T-helper 17 cell (primary cell): ENCODE measurements around the gene CNGA2. TPM values are rescaled to one million over a fixed set of nuclear protein-coding genes. Genes with fewer than 3 reads are reported as not detected.

Source experiments
- ATAC-seq: fragments of 150-1000 bp; cut with Tn5 transposase; 2 replicates; pipeline ENCODE4 v1.10.0; 2021; ENCODE audit warnings: mild to moderate bottlenecking, moderate library complexity
- DNase-seq, 3 donors: peaks; one replicate each; pipeline versions ENCODE4 v3.0.0 to v3.0.0-alpha.2; 2020 to 2021
- H3K9me3 ChIP-seq: one replicate; pipeline ENCODE4 v1.7.0; 2013; ENCODE audit warnings: low read length, mild to moderate bottlenecking; ENCODE audit not compliant: control insufficient read depth, poor library complexity, severe bottlenecking
- H3K27ac Mint-ChIP-seq: one replicate; pipeline ENCODE4 v1.8.0; 2022; ENCODE audit warnings: mild to moderate bottlenecking, moderate library complexity, mixed read lengths
- H3K27me3 Mint-ChIP-seq: one replicate; pipeline ENCODE4 v1.8.0; 2022; ENCODE audit warnings: mixed read lengths
- H3K36me3 Mint-ChIP-seq: one replicate; pipeline ENCODE4 v1.8.0; 2022; ENCODE audit warnings: low read depth, mixed read lengths
- H3K4me1 Mint-ChIP-seq: one replicate; pipeline ENCODE4 v1.8.0; 2022; ENCODE audit warnings: mild to moderate bottlenecking, mixed read lengths
- H3K4me3 Mint-ChIP-seq: one replicate; pipeline ENCODE4 v1.8.0; 2022; ENCODE audit warnings: mild to moderate bottlenecking, moderate library complexity, mixed read lengths
- total RNA-seq, 4 donors: library from RNA in 2 of 4; stranded (reverse) in 2 of 4; gene quantifications; one replicate each; pipeline ENCODE4 v1.2.3 and lab custom pipeline; 2022 to 2026

Gene CNGA2
- total RNA-seq, 2 donors from 2014 or later, result not detected

GRCh38 chrX:151773434-151773833 lies 38.9 kb downstream of the CNGA2 start:
- H3K36me3 Mint-ChIP-seq, result no peaks in the 10 kb centered on the region
- H3K27me3 Mint-ChIP-seq, result no peaks in the 10 kb centered on the region
- H3K27ac Mint-ChIP-seq, result no peak overlapping the region
- H3K4me3 Mint-ChIP-seq, result no peak overlapping the region
- no peaks in the 10 kb centered on the region for H3K4me1 Mint-ChIP-seq
- DNase-seq (no peak), ATAC-seq (no peak)
- H3K9me3 ChIP-seq, result no peaks in the 10 kb centered on the region

GRCh38 chrX:151774421-151774820 lies 39.9 kb downstream of the CNGA2 start:
- no peak overlapping the region for H3K4me3 Mint-ChIP-seq
- no peaks in the 10 kb centered on the region for H3K9me3 ChIP-seq
- H3K27ac Mint-ChIP-seq, result no peak overlapping the region
- no peaks in the 10 kb centered on the region for H3K36me3 Mint-ChIP-seq
- ATAC-seq, result no peak
- no peak for DNase-seq
- no peaks in the 10 kb centered on the region for H3K27me3 Mint-ChIP-seq
- no peaks in the 10 kb centered on the region for H3K4me1 Mint-ChIP-seq

- DNase-seq, result no peak
- Mint-ChIP-seq H3K36me3 (no peaks in the 10 kb centered on the region), H3K27ac (no peak overlapping the region), H3K27me3 (no peaks in the 10 kb centered on the region), H3K4me3 (no peak overlapping the region), H3K4me1 (no peaks in the 10 kb centered on the region)
- no peaks in the 10 kb centered on the region for H3K9me3 ChIP-seq
- no peak for ATAC-seq
These were observed 41.7 kb downstream of the CNGA2 start for GRCh38 chrX:151776181-151776731.

GRCh38 chrX:151776936-151777335 lies 42.4 kb downstream of the CNGA2 start:
- H3K4me3 Mint-ChIP-seq, result no peak overlapping the region
- H3K27ac Mint-ChIP-seq, result no peak overlapping the region
- ATAC-seq, result no peak
- H3K36me3 Mint-ChIP-seq, result no peaks in the 10 kb centered on the region
- H3K27me3 Mint-ChIP-seq, result no peaks in the 10 kb centered on the region
- no peaks in the 10 kb centered on the region for H3K9me3 ChIP-seq
- no peaks in the 10 kb centered on the region for H3K4me1 Mint-ChIP-seq
- DNase-seq, result no peak

- DNase-seq, result no peak
- no peaks in the 10 kb centered on the region for H3K9me3 ChIP-seq
- Mint-ChIP-seq H3K36me3 (no peaks in the 10 kb centered on the region), H3K27ac (no peak overlapping the region), H3K4me1 (no peaks in the 10 kb centered on the region), H3K4me3 (no peak overlapping the region), H3K27me3 (no peaks in the 10 kb centered on the region)
- ATAC-seq, result no peak
These were observed 44.7 kb downstream of the CNGA2 start for GRCh38 chrX:151779258-151779657.

GRCh38 chrX:151780621-151781020 lies 46.1 kb downstream of the CNGA2 start:
- DNase-seq (no peak), ATAC-seq (no peak)
- H3K36me3 Mint-ChIP-seq, result no peaks in the 10 kb centered on the region
- no peaks in the 10 kb centered on the region for H3K27me3 Mint-ChIP-seq
- no peaks in the 10 kb centered on the region for H3K9me3 ChIP-seq
- H3K4me1 Mint-ChIP-seq, result no peaks in the 10 kb centered on the region
- no peak overlapping the region for H3K27ac Mint-ChIP-seq
- no peak overlapping the region for H3K4me3 Mint-ChIP-seq

- H3K4me3 Mint-ChIP-seq, result no peak overlapping the region
- no peak overlapping the region for H3K27ac Mint-ChIP-seq
- no peaks in the 10 kb centered on the region for H3K27me3 Mint-ChIP-seq
- H3K36me3 Mint-ChIP-seq, result no peaks in the 10 kb centered on the region
- no peak for DNase-seq
- no peaks in the 10 kb centered on the region for H3K4me1 Mint-ChIP-seq
- ATAC-seq, result no peak
- no peaks in the 10 kb centered on the region for H3K9me3 ChIP-seq
These were observed 54.7 kb downstream of the CNGA2 start for GRCh38 chrX:151789179-151789800.

GRCh38 chrX:151790481-151791160 lies 56.1 kb downstream of the CNGA2 start:
- no peak overlapping the region for H3K4me3 Mint-ChIP-seq
- DNase-seq (no peak), ATAC-seq (no peak)
- no peaks in the 10 kb centered on the region for H3K9me3 ChIP-seq
- H3K4me1 Mint-ChIP-seq, result no peaks in the 10 kb centered on the region
- H3K36me3 Mint-ChIP-seq, result no peaks in the 10 kb centered on the region
- no peak overlapping the region for H3K27ac Mint-ChIP-seq
- no peaks in the 10 kb centered on the region for H3K27me3 Mint-ChIP-seq

- no peak overlapping the region for H3K4me3 Mint-ChIP-seq
- DNase-seq, result no peak
- no peaks in the 10 kb centered on the region for H3K36me3 Mint-ChIP-seq
- H3K4me1 Mint-ChIP-seq, result no peaks in the 10 kb centered on the region
- H3K27ac Mint-ChIP-seq, result no peak overlapping the region
- H3K27me3 Mint-ChIP-seq, result no peaks in the 10 kb centered on the region
- H3K9me3 ChIP-seq, result no peaks in the 10 kb centered on the region
- ATAC-seq, result no peak
These were observed 57.4 kb downstream of the CNGA2 start for GRCh38 chrX:151791961-151792360.

GRCh38 chrX:151792505-151792904 lies 58.0 kb downstream of the CNGA2 start:
- H3K9me3 ChIP-seq, result no peaks in the 10 kb centered on the region
- ATAC-seq, result no peak
- no peak overlapping the region for H3K4me3 Mint-ChIP-seq
- H3K27me3 Mint-ChIP-seq, result no peaks in the 10 kb centered on the region
- H3K4me1 Mint-ChIP-seq, result no peaks in the 10 kb centered on the region
- H3K36me3 Mint-ChIP-seq, result no peaks in the 10 kb centered on the region
- no peak for DNase-seq
- no peak overlapping the region for H3K27ac Mint-ChIP-seq

GRCh38 chrX:151793886-151794285 lies 59.3 kb downstream of the CNGA2 start:
- DNase-seq (no peak), ATAC-seq (no peak)
- Mint-ChIP-seq H3K4me3 (no peak overlapping the region), H3K27me3 (no peaks in the 10 kb centered on the region), H3K4me1 (no peaks in the 10 kb centered on the region), H3K27ac (no peak overlapping the region), H3K36me3 (no peaks in the 10 kb centered on the region)
- no peaks in the 10 kb centered on the region for H3K9me3 ChIP-seq
